GM06990 (cell line): ENCODE measurements around the gene CORO2B.

ENCODE experiments used
- DNase-seq: peaks from one replicate; pipeline ENCODE4 v3.0.0-alpha.2; 2011; ENCODE audit not compliant: insufficient read length; ENCODE audit errors: extremely low read depth
- H3K27me3 ChIP-seq: replicated peaks from 2 replicates; pipeline ENCODE4 v1.6.0; 2011; ENCODE audit warnings: low read length; ENCODE audit not compliant: control insufficient read depth, insufficient read depth
- H3K36me3 ChIP-seq: 2 replicates; pipeline ENCODE4 v1.5.1; 2011; ENCODE audit warnings: low read length; ENCODE audit not compliant: control insufficient read depth, insufficient read depth
- H3K4me3 ChIP-seq: replicated peaks from 2 replicates; pipeline ENCODE4 v1.5.1; 2011; ENCODE audit warnings: low read depth, mild to moderate bottlenecking, control low read depth, low read length
- CTCF ChIP-seq: IDR thresholded peaks from 2 replicates; pipeline ENCODE4 v1.5.1; 2011; ENCODE audit warnings: low read length, control low read depth, mild to moderate bottlenecking, inconsistent platforms; ENCODE audit not compliant: insufficient read depth, poor library complexity, severe bottlenecking

Gene CORO2B

DNA sequence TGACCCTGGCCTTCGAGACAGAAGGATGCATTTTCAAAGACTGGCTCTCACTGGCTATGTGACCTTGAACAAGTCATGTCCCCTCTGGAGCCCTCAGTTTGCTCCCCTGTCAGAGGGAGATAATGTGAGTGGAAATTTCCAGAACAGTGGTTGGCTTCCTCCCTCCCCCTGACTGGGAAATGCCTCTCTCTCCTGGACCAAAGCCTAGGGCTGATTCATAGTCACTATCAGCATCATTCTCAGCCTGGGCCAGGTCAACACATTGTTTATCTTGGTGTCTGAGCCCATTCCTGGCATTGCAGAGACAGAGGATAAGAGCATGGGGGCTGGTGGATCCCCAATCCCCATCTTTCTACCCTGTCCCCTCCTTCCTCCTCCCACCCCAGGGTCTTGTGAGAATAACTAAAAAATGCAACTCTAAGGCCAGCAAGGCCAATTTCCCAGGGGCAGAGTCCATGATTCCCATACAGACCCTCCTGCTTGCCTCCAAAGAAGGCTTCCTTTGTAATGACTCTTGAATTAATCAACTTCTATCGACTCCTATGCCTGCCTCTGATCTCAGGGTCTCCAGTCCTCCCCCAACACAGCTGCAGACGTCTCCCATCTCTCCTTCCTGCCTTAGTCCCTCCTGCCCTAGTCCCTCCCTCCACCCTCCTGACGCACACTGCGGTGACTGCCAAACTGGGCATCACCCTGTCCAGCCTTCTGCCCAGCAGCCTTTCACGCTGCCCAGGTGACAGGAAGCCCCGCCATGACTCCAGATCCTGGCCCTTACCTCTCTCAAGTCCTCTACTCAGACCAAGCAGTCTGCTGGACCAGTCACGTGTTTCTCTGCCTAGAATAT, 35.4 kb upstream of the CORO2B start:
- H3K4me3 ChIP-seq, result no peak overlapping the region
- DNase-seq, result no peak
- H3K27me3 ChIP-seq, result peaks cover 2% of the 10 kb centered on the region; the same call in 1 of the 2 replicates
- H3K36me3 ChIP-seq, result no peaks in the 10 kb centered on the region
- no peak for TF ChIP-seq CTCF

DNA sequence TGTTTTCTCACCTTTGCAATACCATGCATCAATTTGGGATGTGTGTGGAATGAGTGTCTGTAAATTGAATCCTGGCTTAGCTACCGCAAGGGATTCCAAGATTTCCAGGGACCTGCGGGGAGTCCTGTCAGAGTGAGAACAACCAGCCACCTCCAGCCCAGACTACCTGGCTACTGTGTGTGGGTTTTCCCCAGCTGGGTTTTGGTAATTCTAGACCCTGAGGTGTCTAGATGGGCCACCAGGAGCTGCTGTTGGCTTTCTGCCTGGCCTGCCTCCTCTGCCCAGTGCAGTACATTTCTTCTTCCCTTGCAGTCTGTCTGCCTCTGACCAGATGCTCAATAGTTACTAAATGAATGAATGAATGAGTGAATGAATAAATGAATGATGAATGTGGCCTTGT, 32.5 kb upstream of the CORO2B start:
- no peak for DNase-seq
- no peak for TF ChIP-seq CTCF
- H3K36me3 ChIP-seq, result no peaks in the 10 kb centered on the region
- peaks cover 2% of the 10 kb centered on the region; the same call in 1 of the 2 replicates for H3K27me3 ChIP-seq
- H3K4me3 ChIP-seq, result no peak overlapping the region

DNA sequence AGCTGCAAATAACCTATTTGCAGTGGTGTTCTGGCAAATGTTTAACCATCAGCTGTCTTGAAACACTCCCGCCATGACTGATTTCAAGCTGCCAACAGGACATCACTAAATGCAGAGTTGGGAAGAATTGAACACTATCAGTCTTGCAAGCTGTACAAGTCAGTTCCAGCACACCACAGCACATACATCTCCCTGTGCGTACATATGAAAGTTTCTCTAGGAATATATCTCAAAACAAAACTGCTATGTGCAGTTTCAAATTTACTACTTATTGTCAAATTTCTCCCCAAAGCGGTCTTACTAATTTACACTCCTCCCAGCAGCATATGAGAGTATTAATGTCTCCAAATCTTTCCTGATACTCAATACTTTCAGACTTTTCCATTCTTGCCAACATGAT, 30.4 kb upstream of the CORO2B start:
- TF ChIP-seq CTCF, result no peak
- DNase-seq, result no peak
- no peaks in the 10 kb centered on the region for H3K36me3 ChIP-seq
- H3K27me3 ChIP-seq, result peaks cover 2% of the 10 kb centered on the region; the same call in 1 of the 2 replicates
- no peak overlapping the region for H3K4me3 ChIP-seq

DNA sequence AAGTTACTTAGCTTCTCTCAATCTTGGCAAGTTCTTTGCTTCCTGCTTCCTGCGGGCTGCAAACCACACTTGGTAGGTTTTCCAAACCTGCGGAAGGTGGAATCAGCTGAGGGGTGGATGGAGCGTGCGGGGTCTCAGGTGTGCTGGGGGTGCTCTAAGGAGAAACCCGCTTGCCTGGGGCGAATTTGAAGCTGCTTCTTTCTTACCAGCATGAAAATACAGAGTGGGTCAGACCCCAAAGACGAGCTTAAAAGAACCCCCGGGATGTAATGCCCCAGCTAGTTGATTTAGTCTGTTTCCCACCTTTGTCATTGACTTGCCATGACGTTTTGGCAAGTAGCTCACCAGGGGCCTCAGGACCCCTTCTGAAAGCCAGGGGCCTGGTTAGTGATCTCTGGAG, 28.8 kb upstream of the CORO2B start:
- no peak overlapping the region for H3K4me3 ChIP-seq
- H3K27me3 ChIP-seq, result peaks cover 2% of the 10 kb centered on the region; the same call in 1 of the 2 replicates
- no peak for TF ChIP-seq CTCF
- no peaks in the 10 kb centered on the region for H3K36me3 ChIP-seq
- DNase-seq, result no peak

GRCh38 chr15:68550498-68551295, 28.1 kb upstream of the CORO2B start:
- Histone ChIP-seq H3K4me3 (no peak overlapping the region), H3K36me3 (no peaks in the 10 kb centered on the region), H3K27me3 (peaks cover under 1% of the 10 kb centered on the region; the same call in 1 of the 2 replicates)
- DNase-seq, result no peak
- TF ChIP-seq CTCF, result peak; percentile 91
